ENCODE data around the gene SEMA3B.
A peak's percentile ranks its signal among the peaks of the same experiment; 100 is the strongest.
"Not testable (repeated sequence)": the region's sequence is repeated elsewhere in the genome, so short reads cannot be mapped to it uniquely, and the experiment has no call there.

Gene SEMA3B

DNA sequence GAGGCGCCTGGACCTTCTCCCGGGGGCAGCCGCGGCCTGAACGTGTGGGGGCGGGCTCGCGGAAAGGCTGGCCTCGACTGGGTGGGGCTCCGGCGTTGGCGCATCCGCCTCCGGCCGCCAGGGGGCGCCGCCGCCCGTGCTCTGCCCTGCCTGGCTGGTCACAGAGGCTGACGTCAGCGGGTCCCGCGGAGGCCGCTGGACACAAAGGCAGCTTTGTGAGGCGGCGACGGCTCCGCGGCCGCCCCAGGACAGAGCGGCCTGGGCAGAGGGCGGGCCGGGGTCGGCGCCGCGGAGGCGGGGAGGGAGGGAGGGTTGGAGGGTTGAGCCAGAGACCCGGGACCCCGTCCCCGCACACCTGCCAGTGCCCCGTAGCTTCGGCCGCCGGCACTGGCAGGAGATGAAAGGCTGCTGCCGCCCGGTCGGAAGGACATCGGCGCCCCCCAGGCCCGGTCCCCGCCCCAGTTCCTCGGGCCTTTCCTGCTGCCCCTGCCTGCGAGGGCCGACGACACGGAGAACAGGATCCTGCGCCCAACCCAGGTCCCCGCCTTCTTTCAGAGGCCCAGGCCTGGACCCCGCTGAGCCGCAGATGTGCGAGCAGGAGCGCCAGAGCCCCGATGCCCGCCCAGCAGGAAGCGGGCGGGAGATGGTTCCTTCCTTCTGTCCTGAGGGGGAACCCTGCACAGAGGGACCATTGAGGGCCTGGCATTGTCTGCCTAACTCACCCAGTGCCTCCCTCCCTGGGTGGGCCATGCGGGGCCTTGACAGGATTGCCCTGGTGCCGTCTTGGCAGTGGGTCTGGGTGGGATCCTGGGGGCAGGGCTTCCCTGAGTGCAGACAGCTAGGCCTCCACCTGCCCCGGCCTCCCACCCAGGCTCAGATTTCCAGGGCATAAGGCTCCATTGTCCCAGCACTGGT, 8.7 kb upstream of the SEMA3B start:
- TF ChIP-seq, protein P1, sequence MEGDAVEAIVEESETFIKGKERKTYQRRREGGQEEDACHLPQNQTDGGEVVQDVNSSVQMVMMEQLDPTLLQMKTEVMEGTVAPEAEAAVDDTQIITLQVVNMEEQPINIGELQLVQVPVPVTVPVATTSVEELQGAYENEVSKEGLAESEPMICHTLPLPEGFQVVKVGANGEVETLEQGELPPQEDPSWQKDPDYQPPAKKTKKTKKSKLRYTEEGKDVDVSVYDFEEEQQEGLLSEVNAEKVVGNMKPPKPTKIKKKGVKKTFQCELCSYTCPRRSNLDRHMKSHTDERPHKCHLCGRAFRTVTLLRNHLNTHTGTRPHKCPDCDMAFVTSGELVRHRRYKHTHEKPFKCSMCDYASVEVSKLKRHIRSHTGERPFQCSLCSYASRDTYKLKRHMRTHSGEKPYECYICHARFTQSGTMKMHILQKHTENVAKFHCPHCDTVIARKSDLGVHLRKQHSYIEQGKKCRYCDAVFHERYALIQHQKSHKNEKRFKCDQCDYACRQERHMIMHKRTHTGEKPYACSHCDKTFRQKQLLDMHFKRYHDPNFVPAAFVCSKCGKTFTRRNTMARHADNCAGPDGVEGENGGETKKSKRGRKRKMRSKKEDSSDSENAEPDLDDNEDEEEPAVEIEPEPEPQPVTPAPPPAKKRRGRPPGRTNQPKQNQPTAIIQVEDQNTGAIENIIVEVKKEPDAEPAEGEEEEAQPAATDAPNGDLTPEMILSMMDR (conservative IDR thresholded peaks at IDR 0.05; ENCODE audit: low read length), result peak; percentile 59
- peak overlapping the region; percentile 60 for H3K4me3 ChIP-seq (ENCODE audit: low read length)
- DNase-seq (ENCODE audit: low read depth), result peak; percentile 86

DNA sequence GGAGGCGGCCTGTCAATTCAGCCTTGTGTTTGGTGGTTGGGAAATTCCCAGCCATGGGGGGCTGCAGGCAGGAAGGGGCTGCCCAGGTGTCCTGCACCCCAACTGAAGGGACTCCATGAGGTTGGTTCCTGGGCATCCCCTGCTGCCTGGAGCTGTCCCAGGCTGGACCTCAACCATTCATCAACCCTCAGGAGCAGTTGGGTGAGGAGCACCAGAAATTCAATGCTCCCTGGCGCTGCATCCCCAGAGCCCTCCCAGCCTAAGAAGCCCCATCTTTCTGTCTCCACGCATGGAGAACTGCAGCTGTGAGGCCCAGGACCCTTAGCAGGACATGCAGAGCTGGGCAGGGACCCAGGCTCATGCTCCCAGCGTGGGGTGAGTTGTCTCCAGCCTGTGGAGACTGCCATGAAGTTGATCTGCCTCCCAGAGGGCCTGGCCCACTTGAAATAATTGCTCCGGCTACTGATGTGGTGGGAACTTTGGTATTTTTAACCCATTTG, 8.0 kb upstream of the SEMA3B start:
- TF ChIP-seq, protein P1 (conservative IDR thresholded peaks at IDR 0.05; ENCODE audit: low read length), result no peak
- no peak for DNase-seq (ENCODE audit: low read depth)
- H3K4me3 ChIP-seq (ENCODE audit: low read length), result peak overlapping the region; percentile 60

DNA sequence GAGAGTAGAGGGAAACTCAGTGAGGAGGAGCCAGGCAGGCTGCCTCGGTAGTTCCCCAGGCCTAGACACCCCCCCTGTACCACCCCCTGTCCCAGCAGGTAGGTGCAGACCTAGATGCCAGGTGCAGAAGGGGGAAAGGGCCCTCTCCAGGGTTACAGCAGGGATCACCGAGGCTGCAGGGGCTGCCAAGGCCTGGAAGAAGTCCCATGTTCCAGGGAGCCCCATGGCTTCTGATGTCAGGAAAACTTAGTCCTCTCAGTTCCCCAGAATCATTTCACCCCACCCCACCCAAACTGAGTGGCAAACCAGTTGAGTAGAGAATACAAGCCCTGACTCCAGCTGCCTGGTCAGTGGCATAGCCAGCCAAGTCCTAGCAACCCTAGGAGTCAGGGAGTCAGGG, 7.4 kb upstream of the SEMA3B start:
- TF ChIP-seq, protein P1 (conservative IDR thresholded peaks at IDR 0.05; ENCODE audit: low read length), result no peak
- H3K4me3 ChIP-seq (ENCODE audit: low read length), result no peak overlapping the region
- no peak for DNase-seq (ENCODE audit: low read depth)

DNA sequence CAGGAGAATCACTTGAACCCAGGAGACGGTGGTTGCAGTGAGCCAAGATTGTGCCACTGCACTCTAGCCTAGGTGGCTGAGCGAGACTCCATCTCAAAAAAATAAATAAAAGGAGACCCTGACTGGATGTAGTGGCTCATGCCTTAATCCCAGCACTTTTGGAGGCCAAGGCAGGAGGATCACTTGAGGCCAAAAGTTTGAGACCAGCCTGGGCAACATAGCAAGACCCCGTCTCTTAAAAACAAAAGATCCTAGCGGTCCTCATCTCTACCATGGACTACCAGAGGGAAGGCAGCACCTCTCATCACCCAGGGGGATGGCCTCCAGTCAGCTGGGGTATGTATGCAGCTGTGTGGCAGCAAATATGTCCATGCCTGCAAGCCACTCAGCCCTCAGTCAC, 6.7 kb upstream of the SEMA3B start:
- not testable (repeated sequence) for DNase-seq (ENCODE audit: low read depth); H3K4me3 ChIP-seq (ENCODE audit: low read length)

DNA sequence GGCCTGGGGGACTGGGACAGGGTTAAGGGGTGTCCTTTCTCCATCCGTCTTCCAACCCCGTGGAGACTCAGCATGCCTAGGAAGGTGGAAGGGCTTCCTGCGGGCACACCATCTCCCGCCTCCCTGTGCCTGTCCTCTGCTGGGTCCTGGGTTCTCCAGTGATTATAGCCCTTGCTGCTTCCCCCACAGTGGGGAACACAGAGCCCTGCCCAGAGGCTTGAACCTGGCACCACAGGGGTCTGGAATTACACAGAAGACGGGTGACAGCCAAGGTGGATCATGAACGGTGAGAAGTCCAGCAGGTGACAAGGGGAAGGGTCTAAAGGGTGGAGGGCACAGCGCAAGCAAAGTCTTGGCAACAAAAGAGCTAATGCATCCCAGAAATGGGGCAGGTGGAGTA, 6.2 kb upstream of the SEMA3B start:
- no peak overlapping the region for H3K4me3 ChIP-seq (ENCODE audit: low read length)
- TF ChIP-seq, protein P1 (conservative IDR thresholded peaks at IDR 0.05; ENCODE audit: low read length), result no peak
- DNase-seq (ENCODE audit: low read depth), result no peak

DNA sequence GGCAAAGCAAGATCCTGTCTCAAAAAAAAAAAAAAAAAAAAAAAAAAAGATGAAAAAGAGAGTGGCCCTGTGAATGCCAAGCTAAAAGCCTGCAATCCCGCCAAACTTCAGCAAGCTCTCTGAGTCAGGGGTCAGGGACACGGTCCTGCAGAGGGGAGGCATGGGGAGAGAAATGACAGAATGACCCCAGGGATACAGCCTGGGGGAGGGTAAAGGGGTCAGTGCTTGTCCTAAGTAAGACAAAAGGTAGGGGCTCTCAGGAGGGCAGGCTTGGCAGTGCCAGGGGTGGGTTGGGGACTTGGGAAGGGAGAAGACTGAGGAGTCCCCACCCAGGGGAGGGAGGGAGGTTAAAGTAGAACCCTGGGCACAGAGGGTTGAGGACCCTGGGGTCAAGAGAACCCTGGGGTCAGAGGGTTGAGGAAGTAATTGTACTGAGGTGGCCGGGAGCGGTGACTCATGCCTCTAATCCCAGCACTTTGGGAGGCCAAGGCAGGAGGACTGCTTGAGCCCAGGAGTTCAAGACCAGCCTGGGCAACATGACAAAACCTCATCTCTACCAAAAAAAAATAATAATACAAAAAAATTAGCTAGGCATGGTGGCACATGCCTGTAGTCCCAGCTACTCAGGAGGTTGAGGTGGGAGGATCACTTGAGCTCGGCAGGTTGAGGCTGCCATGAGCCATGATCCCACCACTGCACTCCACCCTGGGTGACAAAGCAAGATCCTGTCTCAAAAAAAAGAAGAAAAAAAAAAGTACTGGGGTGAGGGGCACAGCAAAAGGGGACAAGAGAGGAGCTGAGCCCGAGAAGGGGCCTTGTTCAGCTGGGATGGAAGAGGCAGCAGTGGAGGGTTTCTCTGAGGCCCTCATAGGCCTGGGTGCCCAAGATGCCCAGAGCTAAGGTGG, 5.2 kb upstream of the SEMA3B start:
- H3K4me3 ChIP-seq (ENCODE audit: low read length), result no peak overlapping the region
- TF ChIP-seq, protein P1 (conservative IDR thresholded peaks at IDR 0.05; ENCODE audit: low read length), result no peak
- DNase-seq (ENCODE audit: low read depth), result no peak

DNA sequence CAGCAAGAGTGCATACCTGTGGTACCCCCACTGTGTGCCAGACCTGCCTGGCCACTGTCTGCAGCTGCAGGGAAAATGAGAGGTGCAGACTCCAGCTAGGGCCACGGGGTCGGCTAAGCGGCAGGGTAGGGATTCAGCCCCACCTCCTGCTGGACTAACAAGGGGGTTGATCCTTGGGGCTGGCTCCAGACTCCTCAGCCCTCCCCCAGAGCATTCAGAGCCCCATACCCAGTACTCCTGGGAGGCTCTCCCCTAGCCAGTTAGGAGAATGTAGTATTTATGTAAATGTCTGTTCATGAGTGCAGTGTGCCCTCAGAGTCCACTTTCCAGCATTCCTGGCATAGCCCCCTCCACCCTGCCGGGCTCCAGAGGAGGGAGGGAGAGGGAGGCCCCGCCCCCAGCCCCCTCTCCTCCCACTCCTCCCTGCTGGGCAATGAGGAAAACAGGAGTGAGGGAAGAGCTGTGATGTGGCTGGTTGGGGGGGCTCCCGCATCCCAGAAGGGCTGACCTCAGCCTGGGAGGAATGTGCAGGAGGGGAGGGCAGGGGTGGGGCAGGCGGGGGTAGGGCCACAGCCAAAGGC, 4.5 kb upstream of the SEMA3B start:
- peak; percentile 94 for DNase-seq (ENCODE audit: low read depth)
- TF ChIP-seq, protein P1 (conservative IDR thresholded peaks at IDR 0.05; ENCODE audit: low read length), result no peak
- no peak overlapping the region; the same call in 1 of the 2 replicates for H3K4me3 ChIP-seq (ENCODE audit: low read length)
